ENCODE results near the gene NOL6.
"Not testable (repeated sequence)": the region's sequence is repeated elsewhere in the genome, so short reads cannot be mapped to it uniquely, and the experiment has no call there.

NOL6 gene

GRCh38 chr9:33473643-33474352 lies at the start of gene NOL6:
Gene NOL6, minus strand, starts transcription at chr9:33473924. Its CDS starts 82 bp downstream, at chr9:33473842.
- DNase-seq (ENCODE audit: low read depth in 2 of 2), result peak; percentile 95 to 97

GRCh38 chr9:33521861-33522260 lies 48.1 kb upstream of the NOL6 start:
- DNase-seq (ENCODE audit: low read depth in 2 of 2), result not testable (repeated sequence)

GRCh38 chr9:33517934-33518577 lies 44.3 kb upstream of the NOL6 start:
- DNase-seq (ENCODE audit: low read depth in 2 of 2), result not testable (repeated sequence)

GRCh38 chr9:33517373-33517772 lies 43.6 kb upstream of the NOL6 start:
- DNase-seq (ENCODE audit: low read depth in 2 of 2), result no peak

- DNase-seq (ENCODE audit: low read depth in 2 of 2), result not testable (repeated sequence)
These were observed 42.7 kb upstream of the NOL6 start for GRCh38 chr9:33516397-33516796.

GRCh38 chr9:33515342-33515995 lies 41.7 kb upstream of the NOL6 start:
- DNase-seq (ENCODE audit: low read depth in 2 of 2), result not testable (repeated sequence)

- DNase-seq (ENCODE audit: low read depth in 2 of 2), result not testable (repeated sequence)
These were observed 38.8 kb upstream of the NOL6 start for GRCh38 chr9:33512535-33512934.

GRCh38 chr9:33511184-33511517 lies 37.4 kb upstream of the NOL6 start:
- DNase-seq (ENCODE audit: low read depth in 2 of 2), result not testable (repeated sequence)

- no peak for DNase-seq (ENCODE audit: low read depth in 2 of 2)
These were observed 36.8 kb upstream of the NOL6 start for GRCh38 chr9:33510262-33511183.

GRCh38 chr9:33506626-33507370 lies 33.1 kb upstream of the NOL6 start:
- no peak for DNase-seq (ENCODE audit: low read depth in 2 of 2)

GRCh38 chr9:33498387-33498786 lies 24.7 kb upstream of the NOL6 start:
- no peak for DNase-seq (ENCODE audit: low read depth in 2 of 2)

GRCh38 chr9:33493819-33494218 lies 20.1 kb upstream of the NOL6 start:
- DNase-seq (ENCODE audit: low read depth in 2 of 2), result not testable (repeated sequence)

- DNase-seq (ENCODE audit: low read depth in 2 of 2), result no peak
These were observed 15.3 kb upstream of the NOL6 start for GRCh38 chr9:33489066-33489465.

- not testable (repeated sequence) for DNase-seq (ENCODE audit: low read depth in 2 of 2)
These were observed 11.6 kb upstream of the NOL6 start for GRCh38 chr9:33485312-33485711.

GRCh38 chr9:33480976-33481375 lies 7.3 kb upstream of the NOL6 start:
- no peak for DNase-seq (ENCODE audit: low read depth in 2 of 2)

GRCh38 chr9:33480106-33480505 lies 6.4 kb upstream of the NOL6 start:
- DNase-seq (ENCODE audit: low read depth in 2 of 2), result no peak

- no peak for DNase-seq (ENCODE audit: low read depth in 2 of 2)
These were observed 2.8 kb upstream of the NOL6 start for GRCh38 chr9:33476503-33476902.

- DNase-seq (ENCODE audit: low read depth in 2 of 2), result no peak
These were observed 1.6 kb upstream of the NOL6 start for GRCh38 chr9:33475357-33475756.

- no peak for DNase-seq (ENCODE audit: low read depth in 2 of 2)
These were observed 676 bp downstream of the NOL6 start for GRCh38 chr9:33472881-33473615.

- DNase-seq (ENCODE audit: low read depth in 2 of 2), result no peak
These were observed 1.4 kb downstream of the NOL6 start for GRCh38 chr9:33472171-33472880.

Data from activated CD8-positive, alpha-beta memory T cell treated with anti-CD3 and anti-CD28 coated beads for 4 hours (primary cell).